ENCODE data around the gene COMMD9. TPM values are rescaled to one million over a fixed set of nuclear protein-coding genes. Genes with fewer than 3 reads are reported as not detected.
A peak's percentile ranks its signal among the peaks of the same experiment; 100 is the strongest.

The COMMD9 gene
- polyA plus RNA-seq, 6 donors from 2014 or later: 98.1 to 107 (median 104) TPM

DNA sequence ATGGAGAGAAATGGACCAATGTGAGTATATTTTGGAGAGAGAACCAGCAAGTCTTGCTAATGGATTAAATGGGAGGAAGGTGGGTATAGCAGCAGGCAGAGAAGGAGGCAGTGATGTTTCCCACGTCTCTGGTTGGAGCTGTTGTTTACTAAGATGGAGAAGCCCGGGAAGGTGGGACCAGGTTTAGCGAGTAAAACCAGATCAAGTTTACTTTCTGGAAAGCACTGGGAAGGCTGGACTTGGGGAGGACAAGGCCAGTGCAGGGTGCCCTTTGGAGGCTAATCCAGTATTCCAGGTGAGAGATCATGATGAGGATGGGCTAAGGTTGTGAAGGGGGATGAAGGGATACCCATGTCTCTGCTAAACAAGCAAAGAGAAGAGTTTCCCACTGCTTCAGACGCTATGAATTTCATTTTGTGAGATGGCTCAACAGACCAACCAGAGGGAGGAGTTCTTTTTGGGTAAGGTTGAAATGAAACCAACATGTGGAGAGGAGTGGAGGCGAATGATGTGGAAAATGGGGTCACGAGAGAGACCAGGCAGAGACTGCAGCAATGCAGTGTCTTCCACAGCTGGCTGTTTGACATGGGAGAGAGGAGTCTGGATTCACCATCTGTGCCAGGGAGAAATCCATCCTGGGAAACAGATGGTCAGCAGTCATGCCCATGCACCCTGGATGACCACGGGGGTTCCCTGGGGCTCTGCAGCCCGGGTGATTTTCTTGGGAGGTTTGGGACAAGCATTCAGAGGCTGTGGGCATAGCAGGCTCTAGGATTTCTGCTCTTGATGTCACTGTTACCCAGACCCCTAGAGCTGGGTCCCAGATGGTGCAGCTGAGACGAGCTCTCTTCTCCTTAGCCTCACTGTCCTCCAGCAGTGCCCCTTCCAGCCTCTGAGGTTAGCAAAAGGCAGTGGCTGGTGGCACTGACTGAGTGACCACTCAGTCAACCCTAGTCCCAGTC lies 24.9 kb downstream of the COMMD9 start:
- ATAC-seq (ENCODE audit: low read depth in 2 of 2) (no peak), DNase-seq (no peak)
- H3K27ac Mint-ChIP-seq: peak overlapping the region in 2 of 6 donors; percentile 74 to 77
- no peaks in the 10 kb centered on the region for H3K36me3 Mint-ChIP-seq
- peaks cover 15 to 40% (median 27%) of the 10 kb centered on the region in 3 donors for H3K27me3 Mint-ChIP-seq
- no peaks in the 10 kb centered on the region for H3K9me3 Mint-ChIP-seq
- H3K4me3 Mint-ChIP-seq: no peak overlapping the region
- H3K4me1 Mint-ChIP-seq: peaks cover 0 to 4% (median 0%) of the 10 kb centered on the region in 3 donors

DNA sequence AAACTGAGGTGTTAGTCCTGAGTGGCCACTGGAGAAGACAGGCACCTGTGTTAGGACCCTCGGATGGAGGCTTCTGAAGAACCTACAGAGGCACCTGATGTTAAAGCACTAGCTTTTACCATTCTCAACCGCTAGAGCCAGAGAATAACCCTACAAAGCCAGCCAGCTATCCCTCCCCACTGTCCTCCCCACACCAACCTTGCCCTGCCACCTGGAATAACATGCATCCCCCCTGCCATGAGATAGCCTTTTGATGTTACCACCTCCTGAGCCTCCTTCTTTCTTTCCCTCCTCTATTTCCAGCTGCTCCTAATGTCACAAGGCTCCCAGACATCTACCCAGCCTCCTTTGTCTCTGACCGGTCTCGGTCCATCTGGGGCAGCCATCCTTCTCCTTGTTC lies 28.1 kb downstream of the COMMD9 start:
- Mint-ChIP-seq H3K27ac (peak overlapping the region in 1 of 6 donors; percentile 40), H3K9me3 (peaks cover 0 to 6% (median 0%) of the 10 kb centered on the region in 7 donors), H3K4me1 (peaks cover 0 to 3% (median 0%) of the 10 kb centered on the region in 3 donors), H3K36me3 (no peaks in the 10 kb centered on the region), H3K4me3 (no peak overlapping the region), H3K27me3 (peaks cover 31 to 63% (median 46%) of the 10 kb centered on the region in 3 donors)
- DNase-seq: no peak
- ATAC-seq (ENCODE audit: low read depth in 2 of 2): no peak

GRCh38 chr11:36258730-36259360 lies 30.4 kb downstream of the COMMD9 start:
- H3K4me3 Mint-ChIP-seq: no peak overlapping the region
- H3K27me3 Mint-ChIP-seq: peaks cover 38 to 58% (median 50%) of the 10 kb centered on the region in 3 donors
- H3K4me1 Mint-ChIP-seq: no peaks in the 10 kb centered on the region
- DNase-seq: no peak
- H3K9me3 Mint-ChIP-seq: peaks cover 0 to 13% (median 0%) of the 10 kb centered on the region in 7 donors
- no peak for ATAC-seq (ENCODE audit: low read depth in 2 of 2)
- H3K36me3 Mint-ChIP-seq: no peaks in the 10 kb centered on the region
- H3K27ac Mint-ChIP-seq: peak overlapping the region in 1 of 6 donors; percentile 63

GRCh38 chr11:36257351-36257750 lies 31.9 kb downstream of the COMMD9 start:
- Mint-ChIP-seq H3K4me3 (no peak overlapping the region), H3K27me3 (peaks cover 33 to 53% (median 51%) of the 10 kb centered on the region in 3 donors), H3K36me3 (no peaks in the 10 kb centered on the region), H3K27ac (peak overlapping the region in 2 of 6 donors; percentile 5 to 40), H3K9me3 (peaks cover 0 to 13% (median 0%) of the 10 kb centered on the region in 7 donors), H3K4me1 (no peaks in the 10 kb centered on the region)
- DNase-seq (no peak), ATAC-seq (ENCODE audit: low read depth in 2 of 2) (no peak)

DNA sequence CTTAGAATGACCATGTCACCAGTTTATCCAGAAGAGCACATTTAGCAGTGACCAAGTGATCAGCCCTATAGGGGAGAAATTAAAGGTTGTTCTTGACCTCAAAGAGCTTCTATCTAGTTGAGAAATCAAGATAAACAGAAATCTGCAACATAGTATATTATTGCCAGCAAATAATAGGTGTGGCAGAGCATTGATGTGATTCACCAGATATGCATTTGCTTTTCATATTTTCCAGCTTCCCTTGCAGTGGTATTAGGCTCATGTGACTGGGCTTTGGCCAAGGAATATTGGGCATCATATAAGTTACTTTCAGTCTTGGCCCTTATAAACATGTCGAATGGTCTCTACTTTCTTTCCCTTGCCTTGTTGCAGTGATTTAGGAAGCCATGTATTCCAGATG lies 34.5 kb downstream of the COMMD9 start:
- no peaks in the 10 kb centered on the region for H3K4me1 Mint-ChIP-seq
- H3K9me3 Mint-ChIP-seq: peaks cover 0 to 28% (median 4%) of the 10 kb centered on the region in 7 donors
- DNase-seq (no peak), ATAC-seq (ENCODE audit: low read depth in 2 of 2) (no peak)
- peaks cover 43 to 60% (median 58%) of the 10 kb centered on the region in 3 donors for H3K27me3 Mint-ChIP-seq
- peaks cover 0 to 8% of the 10 kb centered on the region in 2 donors for H3K36me3 Mint-ChIP-seq
- no peak overlapping the region for H3K27ac Mint-ChIP-seq
- no peak overlapping the region for H3K4me3 Mint-ChIP-seq

DNA sequence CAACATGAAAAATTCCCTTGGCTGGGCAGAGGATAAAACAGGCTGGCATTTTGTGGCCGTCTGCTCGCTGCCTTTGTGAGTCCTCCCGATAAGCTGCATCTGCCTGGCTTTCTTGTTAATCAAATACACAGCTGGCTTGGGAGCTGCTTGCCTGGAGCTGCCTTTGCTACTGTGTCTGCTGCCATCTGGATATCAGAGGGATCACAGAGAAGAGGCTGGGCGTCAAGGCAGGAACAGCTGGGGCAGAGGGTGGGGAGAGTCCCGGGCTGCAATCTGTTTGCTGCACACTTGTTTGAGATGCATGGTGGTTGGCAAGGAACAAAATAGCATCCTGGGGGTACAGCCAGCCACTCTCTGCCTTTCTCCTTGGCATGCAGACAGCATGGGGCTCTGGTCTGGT lies 36.0 kb downstream of the COMMD9 start:
- Mint-ChIP-seq H3K4me1 (no peaks in the 10 kb centered on the region), H3K9me3 (peaks cover 0 to 28% (median 4%) of the 10 kb centered on the region in 7 donors), H3K27ac (no peak overlapping the region), H3K27me3 (peaks cover 51 to 54% (median 54%) of the 10 kb centered on the region in 3 donors), H3K4me3 (no peak overlapping the region), H3K36me3 (peaks cover 0 to 8% of the 10 kb centered on the region in 2 donors)
- DNase-seq (no peak), ATAC-seq (ENCODE audit: low read depth in 2 of 2) (no peak)

GRCh38 chr11:36251823-36252222 lies 37.4 kb downstream of the COMMD9 start:
- no peak for DNase-seq
- Mint-ChIP-seq H3K4me3 (no peak overlapping the region), H3K36me3 (peaks cover 0 to 8% of the 10 kb centered on the region in 2 donors), H3K27me3 (peaks cover 46 to 54% (median 51%) of the 10 kb centered on the region in 3 donors), H3K4me1 (no peaks in the 10 kb centered on the region), H3K9me3 (peaks cover 0 to 28% (median 4%) of the 10 kb centered on the region in 7 donors), H3K27ac (no peak overlapping the region)
- no peak for ATAC-seq (ENCODE audit: low read depth in 2 of 2)

DNA sequence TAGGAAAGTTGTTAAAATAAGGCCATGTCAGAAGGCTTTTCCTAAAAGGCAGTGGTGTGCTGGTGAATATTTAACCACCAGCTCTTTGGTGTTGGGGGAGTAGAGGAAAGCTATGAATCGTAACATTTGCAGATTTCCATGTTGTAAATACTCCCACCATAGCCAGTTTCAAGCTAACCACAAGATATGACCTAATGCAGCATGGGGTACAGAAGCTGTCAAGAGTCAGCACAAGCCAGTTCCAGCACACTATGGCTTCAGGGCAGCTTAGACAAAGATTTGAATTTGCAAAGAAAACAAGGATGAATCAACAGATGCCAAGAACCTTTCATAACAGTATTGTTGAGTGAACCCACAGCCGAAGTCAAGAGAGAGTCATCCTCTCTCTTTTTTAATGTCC lies 40.0 kb downstream of the COMMD9 start:
- Mint-ChIP-seq H3K36me3 (peaks cover 0 to 8% of the 10 kb centered on the region in 2 donors), H3K27ac (no peak overlapping the region), H3K4me3 (no peak overlapping the region), H3K9me3 (peaks cover 0 to 26% (median 6%) of the 10 kb centered on the region in 7 donors), H3K27me3 (peaks cover 49 to 69% (median 53%) of the 10 kb centered on the region in 3 donors), H3K4me1 (no peaks in the 10 kb centered on the region)
- DNase-seq (no peak), ATAC-seq (ENCODE audit: low read depth in 2 of 2) (no peak)

GRCh38 chr11:36248436-36248835 lies 40.8 kb downstream of the COMMD9 start:
- peaks cover 0 to 27% (median 6%) of the 10 kb centered on the region in 7 donors for H3K9me3 Mint-ChIP-seq
- no peak for ATAC-seq (ENCODE audit: low read depth in 2 of 2)
- peaks cover 48 to 65% (median 56%) of the 10 kb centered on the region in 3 donors for H3K27me3 Mint-ChIP-seq
- no peaks in the 10 kb centered on the region for H3K4me1 Mint-ChIP-seq
- no peak overlapping the region for H3K27ac Mint-ChIP-seq
- no peak overlapping the region for H3K4me3 Mint-ChIP-seq
- H3K36me3 Mint-ChIP-seq: peaks cover 0 to 8% of the 10 kb centered on the region in 2 donors
- DNase-seq: no peak

- no peak for DNase-seq
- H3K4me1 Mint-ChIP-seq: no peaks in the 10 kb centered on the region
- no peak overlapping the region for H3K4me3 Mint-ChIP-seq
- peaks cover 0 to 27% (median 6%) of the 10 kb centered on the region in 7 donors for H3K9me3 Mint-ChIP-seq
- ATAC-seq (ENCODE audit: low read depth in 2 of 2): no peak
- H3K36me3 Mint-ChIP-seq: peaks cover 0 to 8% of the 10 kb centered on the region in 2 donors
- peaks cover 52 to 60% (median 56%) of the 10 kb centered on the region in 3 donors for H3K27me3 Mint-ChIP-seq
- peak overlapping the region in 1 of 6 donors; percentile 87 for H3K27ac Mint-ChIP-seq
Observed at GRCh38 chr11:36247493-36247892, 41.7 kb downstream of the COMMD9 start.

- Mint-ChIP-seq H3K36me3 (no peaks in the 10 kb centered on the region), H3K4me3 (no peak overlapping the region), H3K4me1 (no peaks in the 10 kb centered on the region), H3K27ac (no peak overlapping the region), H3K27me3 (peaks cover 28 to 40% (median 33%) of the 10 kb centered on the region in 3 donors), H3K9me3 (peaks cover 0 to 12% (median 0%) of the 10 kb centered on the region in 7 donors)
- DNase-seq (no peak), ATAC-seq (ENCODE audit: low read depth in 2 of 2) (no peak)
Observed at GRCh38 chr11:36243641-36244040, 45.6 kb downstream of the COMMD9 start.

DNA sequence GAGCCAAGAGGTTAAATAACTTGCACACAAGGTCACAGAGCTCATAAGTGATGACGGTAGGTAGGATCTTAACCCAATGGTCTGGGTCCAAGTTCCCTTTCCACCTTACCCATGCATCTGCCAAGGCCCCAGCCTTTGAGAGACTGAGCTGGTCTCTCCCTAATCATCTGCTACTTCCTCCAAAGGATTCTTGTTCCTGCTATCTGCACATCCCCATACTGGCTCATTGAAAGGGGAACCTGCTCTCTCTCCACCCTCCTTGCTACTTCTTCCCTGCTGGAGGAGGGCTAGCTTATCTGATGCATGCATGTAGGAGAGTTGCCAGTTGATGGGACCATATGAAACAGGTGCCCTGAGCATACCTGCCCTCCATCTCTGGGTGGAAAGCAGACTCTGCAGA lies 47.7 kb downstream of the COMMD9 start:
- Mint-ChIP-seq H3K36me3 (no peaks in the 10 kb centered on the region), H3K27me3 (peaks cover 17 to 35% (median 33%) of the 10 kb centered on the region in 3 donors), H3K27ac (no peak overlapping the region), H3K4me3 (peak overlapping the region in 1 of 8 donors; percentile 4), H3K4me1 (no peaks in the 10 kb centered on the region), H3K9me3 (peaks cover 0 to 12% (median 0%) of the 10 kb centered on the region in 7 donors)
- DNase-seq (no peak), ATAC-seq (ENCODE audit: low read depth in 2 of 2) (no peak)

DNA sequence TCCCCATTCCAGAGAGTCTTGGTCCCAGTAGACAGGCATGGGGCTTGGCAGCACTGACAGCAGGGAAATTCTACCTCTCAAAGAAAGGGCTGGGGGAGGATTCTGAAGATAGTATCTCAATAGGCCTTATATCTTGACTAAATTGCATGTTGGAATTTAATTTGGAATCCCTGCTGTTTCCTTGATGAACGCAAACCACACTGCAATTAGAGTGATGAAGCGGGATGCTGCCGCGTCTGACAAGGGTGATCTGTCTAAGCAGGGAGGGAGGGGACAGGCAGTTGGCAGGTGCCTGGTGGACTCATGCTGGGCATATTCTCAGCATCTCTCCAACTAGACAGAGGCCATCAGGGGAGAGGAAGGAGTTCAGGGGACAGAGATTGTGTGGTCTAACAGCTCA lies 48.4 kb downstream of the COMMD9 start:
- Mint-ChIP-seq H3K4me1 (no peaks in the 10 kb centered on the region), H3K27ac (no peak overlapping the region), H3K36me3 (no peaks in the 10 kb centered on the region), H3K4me3 (no peak overlapping the region), H3K9me3 (peaks cover 0 to 12% (median 0%) of the 10 kb centered on the region in 7 donors), H3K27me3 (peaks cover 17 to 37% (median 36%) of the 10 kb centered on the region in 3 donors)
- DNase-seq (no peak), ATAC-seq (ENCODE audit: low read depth in 2 of 2) (no peak)
